NCI-H2227 (cell line): ENCODE data around the gene SNX25.

ENCODE experiments used
- DNase-seq: peaks from one replicate; lab custom pipeline; 2025; ENCODE audit not compliant: unreplicated experiment; lab: John Stamatoyannopoulos, UW

The SNX25 gene

GRCh38 chr4:185396724-185397385 is 187.5 kb downstream of the SNX25 start, which contains the start of gene ANKRD37:
ANKRD37 (plus strand) TSS chr4:185396841; CDS start chr4:185396924, 83 bp downstream.
- peak; percentile 41 for DNase-seq

- DNase-seq, result no peak
Observed at GRCh38 chr4:185398618-185399017, 189.2 kb downstream of the SNX25 start.

GRCh38 chr4:185399466-185399865 is 190.1 kb downstream of the SNX25 start:
- DNase-seq, result no peak

GRCh38 chr4:185404031-185404430 is 194.6 kb downstream of the SNX25 start:
- peak; percentile 80 for DNase-seq

GRCh38 chr4:185405296-185405999 is 196.1 kb downstream of the SNX25 start:
- DNase-seq, result no peak

GRCh38 chr4:185408432-185408831 is 199.0 kb downstream of the SNX25 start:
- no peak for DNase-seq

- no peak for DNase-seq
Observed at GRCh38 chr4:185411849-185412248, 202.5 kb downstream of the SNX25 start.

GRCh38 chr4:185412412-185412811 is 203.0 kb downstream of the SNX25 start:
- no peak for DNase-seq
